ENCODE measurements around the gene ZNF830. TPM values are rescaled to one million over a fixed set of nuclear protein-coding genes. Genes with fewer than 3 reads are reported as not detected.

Gene ZNF830
- total RNA-seq, 2 experiments from 2014 or later = 25.0 to 25.5 TPM

- no peak for DNase-seq (ENCODE audit: low spot score)
- H3K4me2 ChIP-seq (ENCODE audit: low read length) = no peak overlapping the region
- H2AFZ ChIP-seq (ENCODE audit: low read length) = no peak overlapping the region
- no peaks in the 10 kb centered on the region for H4K20me1 ChIP-seq (ENCODE audit: insufficient read depth, low read length)
- H3K4me3 ChIP-seq (ENCODE audit: low read depth, low read length, poor library complexity, severe bottlenecking) = no peak overlapping the region
- H3K4me1 ChIP-seq (ENCODE audit: insufficient read depth, low read length, poor library complexity, severe bottlenecking) = no peaks in the 10 kb centered on the region
- H3K79me2 ChIP-seq (ENCODE audit: insufficient read depth, low read depth, low read length) = no peaks in the 10 kb centered on the region
- BruUV-seq (replicated peaks) = no TSS peak
- TF ChIP-seq CTCF (conservative IDR thresholded peaks at IDR 0.05; ENCODE audit: low read length) (no peak), EZH2phosphoT487 (IDR thresholded peaks at IDR 0.05; ENCODE audit: borderline replicate concordance, low read depth, low read length) (no peak)
- no peak overlapping the region for H3K27ac ChIP-seq (ENCODE audit: low read depth, low read length, poor library complexity, severe bottlenecking)
- intact Hi-C loops (cut with micrococcal nuclease; ENCODE audit: unreplicated experiment) = no loop called here
- no peaks in the 10 kb centered on the region for H3K9me3 ChIP-seq (ENCODE audit: low read length)
- ChIA-PET POLR2A (no interaction called here), CTCF (ENCODE audit: unreplicated experiment) (no interaction called here)
- peaks cover 79% of the 10 kb centered on the region for H3K36me3 ChIP-seq (ENCODE audit: insufficient read depth, low read length)
- H3K9me2 ChIP-seq (ENCODE audit: insufficient read depth, low read length) = no peaks in the 10 kb centered on the region
These were observed 41.7 kb downstream of the ZNF830 start for GRCh38 chr17:35002876-35003551.

GRCh38 chr17:35003778-35004177 lies 42.4 kb downstream of the ZNF830 start:
- intact Hi-C loops (cut with micrococcal nuclease; ENCODE audit: unreplicated experiment) = no loop called here

More at GRCh38 chr17:35003778-35004177, 42.4 kb downstream of the ZNF830 start:
- Histone ChIP-seq H3K79me2 (ENCODE audit: insufficient read depth, low read depth, low read length) (no peaks in the 10 kb centered on the region), H3K9me2 (ENCODE audit: insufficient read depth, low read length) (no peaks in the 10 kb centered on the region), H3K36me3 (ENCODE audit: insufficient read depth, low read length) (peaks cover 74% of the 10 kb centered on the region), H3K4me2 (ENCODE audit: low read length) (no peak overlapping the region), H3K9me3 (ENCODE audit: low read length) (no peaks in the 10 kb centered on the region), H3K4me1 (ENCODE audit: insufficient read depth, low read length, poor library complexity, severe bottlenecking) (no peaks in the 10 kb centered on the region), H3K4me3 (ENCODE audit: low read depth, low read length, poor library complexity, severe bottlenecking) (no peak overlapping the region), H2AFZ (ENCODE audit: low read length) (no peak overlapping the region), H3K27ac (ENCODE audit: low read depth, low read length, poor library complexity, severe bottlenecking) (no peak overlapping the region), H4K20me1 (ENCODE audit: insufficient read depth, low read length) (no peaks in the 10 kb centered on the region)
- POLR2A ChIA-PET = interaction anchor here (0.5 kb wide), 1 partner anchor 22 kb away, joined by 3 read pairs; no protein-coding TSS in a partner anchor
- CTCF ChIA-PET (ENCODE audit: unreplicated experiment) = no interaction called here
- TF ChIP-seq CTCF (conservative IDR thresholded peaks at IDR 0.05; ENCODE audit: low read length) = no peak
- no peak for TF ChIP-seq EZH2phosphoT487 (IDR thresholded peaks at IDR 0.05; ENCODE audit: borderline replicate concordance, low read depth, low read length)
- BruUV-seq (replicated peaks) = no TSS peak
- no peak for DNase-seq (ENCODE audit: low spot score)

Data from OCI-LY7 (cell line).